Measurements from ENCODE around the gene DYNLT2B.
"Not testable (repeated sequence)": the region's sequence is repeated elsewhere in the genome, so short reads cannot be mapped to it uniquely, and the experiment has no call there.

DYNLT2B gene

DNA sequence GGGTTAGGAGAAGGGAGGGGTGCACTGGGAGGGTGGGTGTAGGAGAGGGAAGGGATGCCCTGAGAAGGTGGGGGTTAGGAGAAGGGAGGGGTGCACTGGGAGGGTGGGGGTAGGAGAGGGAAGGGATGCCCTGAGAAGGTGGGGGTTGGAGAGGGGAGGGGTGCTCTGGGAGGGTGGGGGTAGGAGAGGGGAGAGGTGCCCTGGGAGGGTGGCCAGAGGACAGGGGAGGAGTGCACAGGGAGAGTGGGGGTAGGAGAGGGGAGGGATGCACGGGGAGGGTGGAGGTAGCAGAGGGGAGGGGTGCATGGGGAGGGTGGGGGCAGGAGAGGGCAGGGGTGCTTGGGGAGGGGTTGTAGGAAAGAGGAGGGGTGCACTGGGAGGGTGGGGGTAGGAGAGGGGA, 16.9 kb upstream of the DYNLT2B start:
- DNase-seq = no peak
- in situ Hi-C loops (cut with HindIII; ENCODE audit: low pct_ligation_motif_present, low pct_unique_long_range_greater_than_20kb, low sequenced_read_pairs) = no loop called here

DNA sequence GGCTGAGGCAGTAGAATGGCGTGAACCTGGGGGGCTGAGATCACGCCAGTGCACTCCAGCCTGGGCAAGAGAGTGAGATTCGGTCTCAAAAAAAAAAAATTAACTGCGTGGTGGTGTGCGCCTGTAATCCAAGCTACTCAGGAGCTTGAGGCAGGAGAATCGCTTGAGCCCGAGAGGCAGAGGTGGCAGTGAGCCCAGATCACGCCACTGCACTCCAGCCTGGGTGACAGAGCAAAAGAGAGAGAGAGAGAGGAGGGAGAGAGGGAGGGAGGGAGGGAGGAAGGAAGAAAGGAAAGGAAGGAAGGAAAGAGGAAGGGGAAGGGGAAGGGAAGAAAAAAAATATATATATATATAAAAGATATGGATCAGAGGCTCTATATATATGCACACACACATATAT, 14.1 kb upstream of the DYNLT2B start:
- no peak for DNase-seq
- in situ Hi-C loops (cut with HindIII; ENCODE audit: low pct_ligation_motif_present, low pct_unique_long_range_greater_than_20kb, low sequenced_read_pairs) = no loop called here

GRCh38 chr3:196327405-196327804, 9.4 kb upstream of the DYNLT2B start:
- no peak for DNase-seq
- in situ Hi-C loops (cut with HindIII; ENCODE audit: low pct_ligation_motif_present, low pct_unique_long_range_greater_than_20kb, low sequenced_read_pairs) = no loop called here

DNA sequence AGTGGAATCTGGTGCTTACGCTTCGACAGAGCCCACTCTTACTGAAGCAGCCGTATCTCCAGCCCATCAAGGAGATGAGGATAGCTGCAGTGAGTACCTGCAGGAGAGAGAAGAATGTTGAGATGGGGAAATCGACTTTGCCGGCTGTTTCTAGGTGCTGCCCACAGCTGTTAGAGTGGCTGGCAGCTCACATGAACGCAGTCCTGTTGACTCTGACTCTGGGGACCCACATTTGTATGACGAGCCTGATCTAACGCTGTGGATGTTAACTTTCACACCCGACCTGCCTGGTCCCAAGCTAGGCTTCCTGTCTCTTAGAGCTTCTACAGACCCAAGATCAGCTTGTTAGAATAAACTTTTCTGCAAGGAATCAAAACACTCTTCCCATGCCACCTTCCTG, 8.9 kb upstream of the DYNLT2B start:
- in situ Hi-C loops (cut with HindIII; ENCODE audit: low pct_ligation_motif_present, low pct_unique_long_range_greater_than_20kb, low sequenced_read_pairs) = no loop called here
- DNase-seq = no peak

DNA sequence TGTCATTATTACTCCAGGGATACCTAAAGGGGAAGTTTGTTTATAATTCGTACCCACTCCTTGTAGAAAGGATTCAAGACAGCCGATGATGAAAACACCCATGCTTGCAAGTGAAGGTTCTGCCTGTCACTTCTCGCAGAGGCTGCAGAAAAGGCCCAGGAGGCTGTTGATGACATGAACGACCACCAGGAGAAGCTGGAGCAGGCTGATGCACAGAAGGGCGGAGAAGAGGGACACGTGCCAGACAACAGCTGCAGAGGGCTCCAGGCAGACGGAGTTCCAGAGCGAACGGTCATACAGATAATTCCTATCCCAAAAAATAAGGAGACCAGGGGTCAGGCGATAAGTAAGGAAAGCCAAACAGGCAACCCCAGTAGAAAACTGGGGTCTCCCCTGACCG, 5.7 kb upstream of the DYNLT2B start:
- in situ Hi-C loops (cut with HindIII; ENCODE audit: low pct_ligation_motif_present, low pct_unique_long_range_greater_than_20kb, low sequenced_read_pairs) = no loop called here
- no peak for DNase-seq

- in situ Hi-C loops (cut with HindIII; ENCODE audit: low pct_ligation_motif_present, low pct_unique_long_range_greater_than_20kb, low sequenced_read_pairs) = no loop called here
- no peak for DNase-seq
Observed at GRCh38 chr3:196323016-196323415, 5.0 kb upstream of the DYNLT2B start.

DNA sequence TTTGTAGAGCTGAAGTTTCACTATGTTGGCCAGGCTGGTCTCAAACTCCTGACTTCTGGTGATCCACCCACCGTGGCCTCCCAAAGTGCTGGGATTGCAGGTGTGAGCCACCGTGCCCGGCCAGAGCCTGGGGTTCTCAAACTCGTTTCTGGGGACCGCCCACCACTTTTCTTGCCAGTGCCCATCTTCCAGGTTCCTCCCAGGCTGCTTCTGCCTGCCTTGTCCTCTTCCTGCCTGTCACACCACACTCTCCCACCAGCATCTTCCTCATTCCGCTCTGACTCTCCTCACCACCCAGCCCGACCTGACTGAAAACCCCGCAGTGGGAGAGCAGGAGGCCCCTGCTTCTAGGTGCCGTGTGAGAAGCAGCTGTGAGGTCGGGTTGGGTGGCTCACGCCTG, 3.1 kb upstream of the DYNLT2B start:
- in situ Hi-C loops (cut with HindIII; ENCODE audit: low pct_ligation_motif_present, low pct_unique_long_range_greater_than_20kb, low sequenced_read_pairs) = no loop called here
- DNase-seq = no peak

DNA sequence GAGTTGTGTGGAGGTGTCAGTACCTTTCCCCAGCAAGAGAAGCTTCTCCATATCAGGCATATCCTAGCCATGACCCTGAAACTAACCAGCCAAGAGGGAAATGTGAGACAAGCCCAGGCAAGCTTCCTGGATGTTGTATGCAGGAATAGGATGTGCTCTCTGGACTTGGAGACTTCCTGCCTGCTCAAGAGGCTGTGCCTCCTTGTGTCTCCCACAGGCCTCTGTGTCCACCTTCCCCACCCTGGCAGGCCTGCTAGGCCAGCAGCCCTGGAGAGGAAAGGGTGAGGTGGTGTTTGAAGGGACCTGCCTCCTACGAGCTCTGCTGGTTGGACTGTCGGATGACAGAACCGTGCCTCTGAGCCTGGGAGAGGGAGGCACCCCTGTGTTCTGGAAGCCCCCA, 2.1 kb upstream of the DYNLT2B start:
- DNase-seq = no peak
- in situ Hi-C loops (cut with HindIII; ENCODE audit: low pct_ligation_motif_present, low pct_unique_long_range_greater_than_20kb, low sequenced_read_pairs) = no loop called here

GRCh38 chr3:196316799-196317686, 997 bp downstream of the DYNLT2B start:
- DNase-seq; in situ Hi-C loops (cut with HindIII; ENCODE audit: low pct_ligation_motif_present, low pct_unique_long_range_greater_than_20kb, low sequenced_read_pairs): not testable (repeated sequence)

GRCh38 chr3:196315821-196316220, 2.2 kb downstream of the DYNLT2B start:
- no peak for DNase-seq
- in situ Hi-C loops (cut with HindIII; ENCODE audit: low pct_ligation_motif_present, low pct_unique_long_range_greater_than_20kb, low sequenced_read_pairs) = no loop called here

GRCh38 chr3:196314597-196314996, 3.4 kb downstream of the DYNLT2B start:
- in situ Hi-C loops (cut with HindIII; ENCODE audit: low pct_ligation_motif_present, low pct_unique_long_range_greater_than_20kb, low sequenced_read_pairs) = no loop called here
- DNase-seq = no peak

GRCh38 chr3:196314086-196314485, 4.0 kb downstream of the DYNLT2B start:
- in situ Hi-C loops (cut with HindIII; ENCODE audit: low pct_ligation_motif_present, low pct_unique_long_range_greater_than_20kb, low sequenced_read_pairs); DNase-seq: not testable (repeated sequence)

DNA sequence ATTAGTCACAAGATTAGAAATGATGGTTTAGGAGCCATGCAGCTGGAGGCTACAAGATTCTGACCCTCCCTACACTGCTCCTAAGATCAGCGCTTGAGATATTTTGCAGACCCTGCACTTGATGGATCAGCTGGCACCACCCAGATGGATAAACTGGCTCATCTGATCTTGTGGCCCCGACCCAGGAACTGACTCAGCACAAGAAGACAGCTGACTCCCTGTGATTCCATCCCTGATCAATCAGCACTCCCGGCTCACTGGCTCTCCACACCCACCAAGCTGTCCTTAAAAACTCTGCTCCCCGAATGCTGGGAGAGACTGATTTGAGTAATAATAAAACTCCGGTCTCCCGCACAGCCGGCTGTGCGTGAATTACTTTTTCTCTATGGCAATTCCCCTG, 15.1 kb downstream of the DYNLT2B start:
- in situ Hi-C loops (cut with HindIII; ENCODE audit: low pct_ligation_motif_present, low pct_unique_long_range_greater_than_20kb, low sequenced_read_pairs); DNase-seq: not testable (repeated sequence)

DNA sequence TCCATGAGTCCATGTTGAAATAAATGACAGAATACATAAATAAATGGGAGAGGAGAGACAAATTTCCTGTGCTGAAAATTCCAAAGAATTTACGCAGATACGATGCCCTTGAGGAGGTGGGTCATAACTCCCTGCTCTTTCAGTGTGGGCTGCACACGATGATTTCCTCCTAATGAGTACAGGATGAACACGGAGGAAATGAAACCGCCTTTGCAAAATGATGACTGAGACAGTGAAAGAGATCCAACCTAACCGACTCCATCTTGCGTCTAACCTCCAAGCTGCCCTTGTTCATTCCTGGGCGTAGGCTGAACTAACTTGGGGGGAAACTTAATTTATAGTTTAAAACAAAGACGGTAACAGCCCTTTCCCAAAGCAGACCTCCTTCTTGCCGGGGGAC, 15.5 kb downstream of the DYNLT2B start:
- in situ Hi-C loops (cut with HindIII; ENCODE audit: low pct_ligation_motif_present, low pct_unique_long_range_greater_than_20kb, low sequenced_read_pairs); DNase-seq: not testable (repeated sequence)

DNA sequence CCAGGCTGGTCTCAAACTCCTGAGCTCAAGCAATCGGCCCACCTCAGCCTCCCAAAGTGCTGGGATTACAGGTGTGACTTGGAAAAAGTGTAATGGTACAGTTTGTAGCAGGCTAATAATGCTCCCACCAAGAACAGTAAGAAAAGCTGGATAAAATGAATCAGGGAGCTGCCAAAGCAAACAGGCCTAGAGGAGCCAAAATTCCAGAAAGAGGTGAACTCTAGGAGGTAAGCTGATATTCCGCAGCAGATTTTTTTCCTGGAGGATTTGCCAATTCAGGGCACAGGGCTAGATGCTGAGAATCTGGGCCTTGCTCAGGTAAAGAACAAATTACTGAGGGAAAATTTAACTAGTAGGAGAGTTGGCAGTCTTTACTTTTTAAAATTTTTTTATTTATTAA, 19.5 kb downstream of the DYNLT2B start:
- in situ Hi-C loops (cut with HindIII; ENCODE audit: low pct_ligation_motif_present, low pct_unique_long_range_greater_than_20kb, low sequenced_read_pairs) = no loop called here
- DNase-seq = no peak

DNA sequence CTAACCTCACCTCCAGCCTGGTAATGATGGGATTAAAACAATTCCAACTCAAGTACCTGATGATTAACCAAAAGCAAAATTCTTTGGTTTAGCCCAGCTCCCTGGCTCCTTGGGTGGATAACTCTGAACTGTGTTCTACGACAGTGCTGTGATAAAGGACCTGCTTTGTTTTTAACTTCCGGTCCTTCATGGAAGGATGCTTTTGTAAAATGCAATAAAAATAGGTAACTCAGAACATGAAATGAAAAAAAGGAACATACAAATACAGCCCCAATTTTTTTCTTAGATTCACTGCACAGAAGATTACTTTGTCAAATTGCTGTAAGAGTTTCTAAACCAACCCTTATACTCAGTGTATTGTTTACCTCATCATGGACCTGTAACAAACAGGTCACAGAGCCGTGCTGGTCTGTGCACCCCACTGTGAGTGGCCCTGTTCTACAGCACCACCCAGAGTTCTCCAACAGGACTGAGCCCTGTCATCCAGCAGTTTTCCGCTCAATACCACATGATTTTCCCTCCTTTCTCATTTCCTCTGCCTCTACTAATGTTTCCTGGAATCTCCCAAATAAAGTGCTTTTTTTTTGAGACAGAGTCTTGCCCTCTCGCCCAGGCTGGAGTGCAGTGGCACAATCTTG, 25.6 kb downstream of the DYNLT2B start:
- no peak for DNase-seq

GRCh38 chr3:196288141-196288460, 29.9 kb downstream of the DYNLT2B start:
- DNase-seq = peak; percentile 42
- in situ Hi-C loops (cut with HindIII; ENCODE audit: low pct_ligation_motif_present, low pct_unique_long_range_greater_than_20kb, low sequenced_read_pairs) = no loop called here

More for the DNA sequence above, 25.6 kb downstream of the DYNLT2B start:
- in situ Hi-C loops (cut with HindIII; ENCODE audit: low pct_ligation_motif_present, low pct_unique_long_range_greater_than_20kb, low sequenced_read_pairs) = no loop called here

- peak; percentile 90 for DNase-seq
- in situ Hi-C loops (cut with HindIII; ENCODE audit: low pct_ligation_motif_present, low pct_unique_long_range_greater_than_20kb, low sequenced_read_pairs) = no loop called here
Observed at GRCh38 chr3:196287440-196288140, 30.4 kb downstream of the DYNLT2B start, which contains the start of gene PCYT1A. Gene PCYT1A (minus strand): TSS chr3:196287726. CDS start chr3:196270531, 17,195 bp downstream.

DNA sequence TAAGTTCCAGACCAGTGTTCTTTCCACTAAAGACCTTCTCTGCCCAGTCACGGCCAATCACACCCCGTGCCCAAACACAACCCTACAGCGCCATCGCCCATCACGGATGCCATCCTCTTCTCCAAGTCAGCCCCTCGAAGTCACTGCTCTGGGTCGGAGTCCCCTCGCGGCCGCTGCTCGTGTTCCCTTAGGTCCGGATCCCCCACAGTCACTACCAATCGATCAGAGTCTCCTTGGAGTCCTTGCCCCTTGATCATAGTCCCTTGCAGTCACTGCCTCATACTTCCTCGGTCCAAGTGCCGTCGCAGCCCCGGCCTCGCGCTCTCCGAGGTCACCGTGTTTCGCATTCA, 31.0 kb downstream of the DYNLT2B start:
- in situ Hi-C loops (cut with HindIII; ENCODE audit: low pct_ligation_motif_present, low pct_unique_long_range_greater_than_20kb, low sequenced_read_pairs) = no loop called here
- peak; percentile 18 for DNase-seq

Measured in ACHN (cell line).